Activated naive CD4-positive, alpha-beta T cell treated with anti-CD3 and anti-CD28 coated beads for 36 hours (primary cell): Measurements from ENCODE around the gene RUBCNL. TPM values are rescaled to one million over a fixed set of nuclear protein-coding genes. Genes with fewer than 3 reads are reported as not detected.
A peak's percentile ranks its signal among the peaks of the same experiment; 100 is the strongest.

ENCODE experiments used
- CTCF ChIA-PET: fragments of 350-600 bp; sonication (Branson Sonifier 250); formaldehyde crosslinking; loops from one replicate; lab custom pipeline; 2021; ENCODE audit warnings: antibody characterized with exemption; lab: Charles Lee
- DNase-seq: peaks from one replicate; pipeline ENCODE4 v3.0.0-alpha.2; 2020
- H3K27ac Mint-ChIP-seq: one replicate; pipeline ENCODE4 v1.8.0; 2021; ENCODE audit warnings: mild to moderate bottlenecking, mixed read lengths
- H3K27me3 Mint-ChIP-seq: one replicate; pipeline ENCODE4 v1.8.0; 2021; ENCODE audit warnings: low read depth, mixed read lengths
- H3K36me3 Mint-ChIP-seq: one replicate; pipeline ENCODE4 v1.8.0; 2021; ENCODE audit warnings: low read depth, mixed read lengths
- H3K4me1 Mint-ChIP-seq: one replicate; pipeline ENCODE4 v1.8.0; 2021; ENCODE audit warnings: low read depth, mixed read lengths
- H3K4me3 Mint-ChIP-seq: one replicate; pipeline ENCODE4 v1.8.0; 2021; ENCODE audit warnings: mild to moderate bottlenecking, moderate library complexity, mixed read lengths
- H3K9me3 Mint-ChIP-seq: one replicate; pipeline ENCODE4 v1.8.0; 2021; ENCODE audit warnings: mixed read lengths
- intact Hi-C: fragments of 100-400 bp; cut with micrococcal nuclease; formaldehyde crosslinking; loops from one replicate; pipeline ENCODE4 v1.15.1; 2023
- total RNA-seq, 2 experiments: library from RNA; stranded (reverse); gene quantifications; one replicate each; pipeline ENCODE4 v1.2.3, GENCODE V29; 2021

The RUBCNL gene
- total RNA-seq, 2 experiments from 2014 or later, result 3.6 to 3.7 TPM

GRCh38 chr13:46372071-46372470 is 15.0 kb downstream of the RUBCNL start:
- no peaks in the 10 kb centered on the region for H3K36me3 Mint-ChIP-seq
- intact Hi-C loops, result no loop called here
- no peaks in the 10 kb centered on the region for H3K9me3 Mint-ChIP-seq
- DNase-seq, result no peak
- H3K27ac Mint-ChIP-seq, result no peak overlapping the region
- H3K4me1 Mint-ChIP-seq, result peaks cover 19% of the 10 kb centered on the region
- H3K4me3 Mint-ChIP-seq, result no peak overlapping the region
- no peaks in the 10 kb centered on the region for H3K27me3 Mint-ChIP-seq
- CTCF ChIA-PET, result no interaction called here

GRCh38 chr13:46369506-46370277 is 17.4 kb downstream of the RUBCNL start:
- CTCF ChIA-PET, result no interaction called here
- no peak for DNase-seq
- Mint-ChIP-seq H3K4me1 (peaks cover 16% of the 10 kb centered on the region), H3K4me3 (no peak overlapping the region), H3K9me3 (no peaks in the 10 kb centered on the region), H3K27me3 (no peaks in the 10 kb centered on the region), H3K36me3 (no peaks in the 10 kb centered on the region), H3K27ac (no peak overlapping the region)
- intact Hi-C loops, result loop anchor here (1.0 kb wide), 1 partner anchor 15 kb away; no protein-coding TSS in a partner anchor

- CTCF ChIA-PET, result interaction anchor here (1.4 kb wide), 1 partner anchor 11 kb away, joined by 3 read pairs; no protein-coding TSS in a partner anchor
- no peaks in the 10 kb centered on the region for H3K36me3 Mint-ChIP-seq
- H3K9me3 Mint-ChIP-seq, result no peaks in the 10 kb centered on the region
These were observed 19.3 kb downstream of the RUBCNL start for GRCh38 chr13:46367617-46368327.

GRCh38 chr13:46361276-46361934 is 25.6 kb downstream of the RUBCNL start:
- DNase-seq, result no peak
- CTCF ChIA-PET, result interaction anchor here (0.7 kb wide), 1 partner anchor 174 kb away, joined by 3 read pairs; no protein-coding TSS in a partner anchor
- Mint-ChIP-seq H3K36me3 (no peaks in the 10 kb centered on the region), H3K9me3 (no peaks in the 10 kb centered on the region), H3K4me1 (no peaks in the 10 kb centered on the region), H3K4me3 (no peak overlapping the region), H3K27ac (no peak overlapping the region), H3K27me3 (no peaks in the 10 kb centered on the region)
- intact Hi-C loops, result no loop called here

More at GRCh38 chr13:46367617-46368327, 19.3 kb downstream of the RUBCNL start:
- DNase-seq, result no peak
- H3K27me3 Mint-ChIP-seq, result no peaks in the 10 kb centered on the region
- intact Hi-C loops, result no loop called here
- H3K4me1 Mint-ChIP-seq, result peaks cover 14% of the 10 kb centered on the region
- H3K4me3 Mint-ChIP-seq, result no peak overlapping the region
- H3K27ac Mint-ChIP-seq, result no peak overlapping the region

GRCh38 chr13:46360604-46361003 is 26.4 kb downstream of the RUBCNL start:
- intact Hi-C loops, result no loop called here
- Mint-ChIP-seq H3K4me1 (peaks cover 5% of the 10 kb centered on the region), H3K36me3 (peaks cover 4% of the 10 kb centered on the region), H3K9me3 (no peaks in the 10 kb centered on the region), H3K4me3 (no peak overlapping the region), H3K27me3 (no peaks in the 10 kb centered on the region), H3K27ac (no peak overlapping the region)
- CTCF ChIA-PET, result no interaction called here
- DNase-seq, result no peak

- Mint-ChIP-seq H3K27ac (no peak overlapping the region), H3K27me3 (no peaks in the 10 kb centered on the region), H3K36me3 (peaks cover 7% of the 10 kb centered on the region), H3K4me1 (peaks cover 12% of the 10 kb centered on the region), H3K4me3 (no peak overlapping the region), H3K9me3 (peaks cover 3% of the 10 kb centered on the region)
- intact Hi-C loops, result no loop called here
- CTCF ChIA-PET, result no interaction called here
- DNase-seq, result no peak
These were observed 27.3 kb downstream of the RUBCNL start for GRCh38 chr13:46359714-46360113.

- no peak overlapping the region for H3K4me3 Mint-ChIP-seq
- no peak overlapping the region for H3K27ac Mint-ChIP-seq
- H3K36me3 Mint-ChIP-seq, result peaks cover 18% of the 10 kb centered on the region
- no peak for DNase-seq
- H3K4me1 Mint-ChIP-seq, result peaks cover 24% of the 10 kb centered on the region
- CTCF ChIA-PET, result interaction anchor here (0.9 to 1.3 kb wide), 2 partner anchors 11 to 12 kb away, joined by 3 read pairs; no protein-coding TSS in a partner anchor
- peaks cover 17% of the 10 kb centered on the region for H3K9me3 Mint-ChIP-seq
- intact Hi-C loops, result loop anchor here (2.0 kb wide), 2 partner anchors 19 to 59 kb away; no protein-coding TSS in a partner anchor
- H3K27me3 Mint-ChIP-seq, result no peaks in the 10 kb centered on the region
These were observed 31.0 kb downstream of the RUBCNL start for GRCh38 chr13:46355901-46356590.

GRCh38 chr13:46355088-46355468 is 32.0 kb downstream of the RUBCNL start:
- Mint-ChIP-seq H3K9me3 (peaks cover 17% of the 10 kb centered on the region), H3K27ac (peak overlapping the region; percentile 94), H3K4me3 (no peak overlapping the region), H3K4me1 (peaks cover 24% of the 10 kb centered on the region), H3K27me3 (no peaks in the 10 kb centered on the region), H3K36me3 (peaks cover 18% of the 10 kb centered on the region)
- DNase-seq, result no peak
- CTCF ChIA-PET, result no interaction called here
- intact Hi-C loops, result loop anchor here (2.0 kb wide), 2 partner anchors 20 to 58 kb away; no protein-coding TSS in a partner anchor

GRCh38 chr13:46354156-46355087 is 32.6 kb downstream of the RUBCNL start:
- Mint-ChIP-seq H3K9me3 (peaks cover 17% of the 10 kb centered on the region), H3K4me3 (no peak overlapping the region), H3K4me1 (peaks cover 24% of the 10 kb centered on the region), H3K27ac (peak overlapping the region; percentile 94), H3K27me3 (no peaks in the 10 kb centered on the region), H3K36me3 (peaks cover 18% of the 10 kb centered on the region)
- intact Hi-C loops, result loop anchor here (1.0 to 2.0 kb wide), 5 partner anchors 13 to 58 kb away; partner anchors contain the start of gene RUBCNL
- CTCF ChIA-PET, result interaction anchor here (1.0 kb wide), 1 partner anchor 10 kb away, joined by 4 read pairs; no protein-coding TSS in a partner anchor
- DNase-seq, result peak; percentile 68

- Mint-ChIP-seq H3K4me1 (peaks cover 24% of the 10 kb centered on the region), H3K9me3 (peaks cover 17% of the 10 kb centered on the region), H3K27ac (no peak overlapping the region), H3K4me3 (no peak overlapping the region), H3K27me3 (no peaks in the 10 kb centered on the region), H3K36me3 (peaks cover 18% of the 10 kb centered on the region)
- no peak for DNase-seq
- intact Hi-C loops, result no loop called here
- CTCF ChIA-PET, result no interaction called here
These were observed 34.2 kb downstream of the RUBCNL start for GRCh38 chr13:46352805-46353204.

GRCh38 chr13:46350003-46350402 is 37.0 kb downstream of the RUBCNL start:
- Mint-ChIP-seq H3K4me3 (no peak overlapping the region), H3K4me1 (peaks cover 15% of the 10 kb centered on the region), H3K27ac (no peak overlapping the region), H3K9me3 (peaks cover 17% of the 10 kb centered on the region), H3K27me3 (no peaks in the 10 kb centered on the region), H3K36me3 (peaks cover 13% of the 10 kb centered on the region)
- intact Hi-C loops, result no loop called here
- CTCF ChIA-PET, result no interaction called here
- no peak for DNase-seq
